Measurements from ENCODE around the gene SETBP1.

Gene SETBP1

GRCh38 chr18:44850001-44850400, 169.3 kb downstream of the SETBP1 start:
- H3K27ac ChIP-seq (ENCODE audit: low read depth, low read length) = no peak overlapping the region
- no peak overlapping the region for H3K18ac ChIP-seq (ENCODE audit: low read length)
- H2AK5ac ChIP-seq (ENCODE audit: low read length) = no peak overlapping the region
- H2BK5ac ChIP-seq (ENCODE audit: low read length) = no peak overlapping the region
- no peak overlapping the region for H3K4me3 ChIP-seq (ENCODE audit: low read length)
- no peak for DNase-seq
- H3K79me2 ChIP-seq (ENCODE audit: control insufficient read depth, insufficient read depth, low read length) = no peaks in the 10 kb centered on the region
- no peak overlapping the region for H3K56ac ChIP-seq (ENCODE audit: low read length)
- H3K4ac ChIP-seq (ENCODE audit: low read depth, low read length) = no peak overlapping the region
- no peak overlapping the region for H3K23ac ChIP-seq (ENCODE audit: low read length)
- H2BK120ac ChIP-seq (ENCODE audit: low read depth, low read length) = no peak overlapping the region
- no peak overlapping the region for H2BK15ac ChIP-seq (replicated peaks; ENCODE audit: low read depth)
- no peak overlapping the region for H4K8ac ChIP-seq (ENCODE audit: low read depth, low read length)
- no peaks in the 10 kb centered on the region for H3K4me1 ChIP-seq (ENCODE audit: control insufficient read depth, low read depth, low read length)
- no CpG with 5 or more reads among the region's 2 CpGs for whole genome bisulfite sequencing (ENCODE audit: extremely low coverage, insufficient coverage, low lambda C conversion rate)
- H3K79me1 ChIP-seq (ENCODE audit: low read length) = no peaks in the 10 kb centered on the region
- H3K9ac ChIP-seq (ENCODE audit: low read length) = no peak overlapping the region
- no peak overlapping the region for H3K4me2 ChIP-seq (ENCODE audit: low read length)
- H3K36me3 ChIP-seq (ENCODE audit: control insufficient read depth, insufficient read depth, low read length) = no peaks in the 10 kb centered on the region
- H3K27me3 ChIP-seq (ENCODE audit: insufficient read depth, low read length, poor library complexity) = no peaks in the 10 kb centered on the region
- H4K5ac ChIP-seq (ENCODE audit: low read length) = no peak overlapping the region

- Histone ChIP-seq H3K4me2 (ENCODE audit: low read length) (no peak overlapping the region), H3K4me1 (ENCODE audit: control insufficient read depth, low read depth, low read length) (no peaks in the 10 kb centered on the region), H3K9ac (ENCODE audit: low read length) (no peak overlapping the region), H3K27me3 (ENCODE audit: insufficient read depth, low read length, poor library complexity) (no peaks in the 10 kb centered on the region), H4K8ac (ENCODE audit: low read depth, low read length) (no peak overlapping the region), H3K56ac (ENCODE audit: low read length) (no peak overlapping the region), H3K27ac (ENCODE audit: low read depth, low read length) (no peak overlapping the region), H3K4ac (ENCODE audit: low read depth, low read length) (no peak overlapping the region), H4K5ac (ENCODE audit: low read length) (no peak overlapping the region), H2AK5ac (ENCODE audit: low read length) (no peak overlapping the region), H3K4me3 (ENCODE audit: low read length) (no peak overlapping the region), H2BK5ac (ENCODE audit: low read length) (no peak overlapping the region), H3K23ac (ENCODE audit: low read length) (no peak overlapping the region), H2BK15ac (replicated peaks; ENCODE audit: low read depth) (no peak overlapping the region), H3K18ac (ENCODE audit: low read length) (no peak overlapping the region), H3K79me1 (ENCODE audit: low read length) (no peaks in the 10 kb centered on the region), H2BK120ac (ENCODE audit: low read depth, low read length) (no peak overlapping the region), H3K36me3 (ENCODE audit: control insufficient read depth, insufficient read depth, low read length) (no peaks in the 10 kb centered on the region), H3K79me2 (ENCODE audit: control insufficient read depth, insufficient read depth, low read length) (no peaks in the 10 kb centered on the region)
- WGBS (ENCODE audit: extremely low coverage, insufficient coverage, low lambda C conversion rate) = no CpG with 5 or more reads among the region's 13 CpGs
- DNase-seq = no peak
These were observed 171.4 kb downstream of the SETBP1 start for GRCh38 chr18:44851856-44852621.

- H3K4me1 ChIP-seq (ENCODE audit: control insufficient read depth, low read depth, low read length) = no peaks in the 10 kb centered on the region
- H3K56ac ChIP-seq (ENCODE audit: low read length) = no peak overlapping the region
- H3K9ac ChIP-seq (ENCODE audit: low read length) = no peak overlapping the region
- no peak overlapping the region for H3K4me3 ChIP-seq (ENCODE audit: low read length)
- no peak overlapping the region for H4K5ac ChIP-seq (ENCODE audit: low read length)
- no peak overlapping the region for H3K18ac ChIP-seq (ENCODE audit: low read length)
- DNase-seq = no peak
- H2BK120ac ChIP-seq (ENCODE audit: low read depth, low read length) = no peak overlapping the region
- H3K27me3 ChIP-seq (ENCODE audit: insufficient read depth, low read length, poor library complexity) = no peaks in the 10 kb centered on the region
- H3K23ac ChIP-seq (ENCODE audit: low read length) = no peak overlapping the region
- no peaks in the 10 kb centered on the region for H3K36me3 ChIP-seq (ENCODE audit: control insufficient read depth, insufficient read depth, low read length)
- no peak overlapping the region for H3K4me2 ChIP-seq (ENCODE audit: low read length)
- H3K4ac ChIP-seq (ENCODE audit: low read depth, low read length) = no peak overlapping the region
- H2BK15ac ChIP-seq (replicated peaks; ENCODE audit: low read depth) = no peak overlapping the region
- no peak overlapping the region for H2BK5ac ChIP-seq (ENCODE audit: low read length)
- H3K79me2 ChIP-seq (ENCODE audit: control insufficient read depth, insufficient read depth, low read length) = no peaks in the 10 kb centered on the region
- H2AK5ac ChIP-seq (ENCODE audit: low read length) = no peak overlapping the region
- no peak overlapping the region for H4K8ac ChIP-seq (ENCODE audit: low read depth, low read length)
- no peaks in the 10 kb centered on the region for H3K79me1 ChIP-seq (ENCODE audit: low read length)
- no peak overlapping the region for H3K27ac ChIP-seq (ENCODE audit: low read depth, low read length)
These were observed 172.1 kb downstream of the SETBP1 start for GRCh38 chr18:44852818-44853217.

- no peaks in the 10 kb centered on the region for H3K79me1 ChIP-seq (ENCODE audit: low read length)
- H3K27me3 ChIP-seq (ENCODE audit: insufficient read depth, low read length, poor library complexity) = no peaks in the 10 kb centered on the region
- H4K8ac ChIP-seq (ENCODE audit: low read depth, low read length) = no peak overlapping the region
- H3K4me3 ChIP-seq (ENCODE audit: low read length) = no peak overlapping the region
- no peaks in the 10 kb centered on the region for H3K4me1 ChIP-seq (ENCODE audit: control insufficient read depth, low read depth, low read length)
- no peak overlapping the region for H3K56ac ChIP-seq (ENCODE audit: low read length)
- H2BK15ac ChIP-seq (replicated peaks; ENCODE audit: low read depth) = no peak overlapping the region
- H2BK120ac ChIP-seq (ENCODE audit: low read depth, low read length) = no peak overlapping the region
- H3K4ac ChIP-seq (ENCODE audit: low read depth, low read length) = no peak overlapping the region
- no peak overlapping the region for H3K4me2 ChIP-seq (ENCODE audit: low read length)
- no peaks in the 10 kb centered on the region for H3K79me2 ChIP-seq (ENCODE audit: control insufficient read depth, insufficient read depth, low read length)
- H3K23ac ChIP-seq (ENCODE audit: low read length) = no peak overlapping the region
- H3K18ac ChIP-seq (ENCODE audit: low read length) = no peak overlapping the region
- no peak overlapping the region for H3K9ac ChIP-seq (ENCODE audit: low read length)
- H2AK5ac ChIP-seq (ENCODE audit: low read length) = no peak overlapping the region
- H3K36me3 ChIP-seq (ENCODE audit: control insufficient read depth, insufficient read depth, low read length) = no peaks in the 10 kb centered on the region
- WGBS (ENCODE audit: extremely low coverage, insufficient coverage, low lambda C conversion rate) = no CpG with 5 or more reads among the region's 2 CpGs
- H4K5ac ChIP-seq (ENCODE audit: low read length) = no peak overlapping the region
- no peak overlapping the region for H2BK5ac ChIP-seq (ENCODE audit: low read length)
- no peak overlapping the region for H3K27ac ChIP-seq (ENCODE audit: low read depth, low read length)
- no peak for DNase-seq
These were observed 172.7 kb downstream of the SETBP1 start for GRCh38 chr18:44853430-44853829.

- Histone ChIP-seq H3K27ac (ENCODE audit: low read depth, low read length) (no peak overlapping the region), H2BK120ac (ENCODE audit: low read depth, low read length) (no peak overlapping the region), H4K5ac (ENCODE audit: low read length) (no peak overlapping the region), H3K27me3 (ENCODE audit: insufficient read depth, low read length, poor library complexity) (no peaks in the 10 kb centered on the region), H4K8ac (ENCODE audit: low read depth, low read length) (no peak overlapping the region), H3K4me1 (ENCODE audit: control insufficient read depth, low read depth, low read length) (no peaks in the 10 kb centered on the region), H3K79me2 (ENCODE audit: control insufficient read depth, insufficient read depth, low read length) (no peaks in the 10 kb centered on the region), H3K4ac (ENCODE audit: low read depth, low read length) (no peak overlapping the region), H3K56ac (ENCODE audit: low read length) (no peak overlapping the region), H2BK5ac (ENCODE audit: low read length) (no peak overlapping the region), H3K4me2 (ENCODE audit: low read length) (no peak overlapping the region), H3K23ac (ENCODE audit: low read length) (no peak overlapping the region), H3K18ac (ENCODE audit: low read length) (no peak overlapping the region), H3K36me3 (ENCODE audit: control insufficient read depth, insufficient read depth, low read length) (no peaks in the 10 kb centered on the region), H3K9ac (ENCODE audit: low read length) (no peak overlapping the region), H3K79me1 (ENCODE audit: low read length) (no peaks in the 10 kb centered on the region), H2AK5ac (ENCODE audit: low read length) (no peak overlapping the region), H2BK15ac (replicated peaks; ENCODE audit: low read depth) (no peak overlapping the region), H3K4me3 (ENCODE audit: low read length) (no peak overlapping the region)
- WGBS (ENCODE audit: extremely low coverage, insufficient coverage, low lambda C conversion rate) = no CpG with 5 or more reads among the region's 6 CpGs
- no peak for DNase-seq
These were observed 175.0 kb downstream of the SETBP1 start for GRCh38 chr18:44855681-44856080.

GRCh38 chr18:44856157-44856556, 175.5 kb downstream of the SETBP1 start:
- Histone ChIP-seq H4K8ac (ENCODE audit: low read depth, low read length) (no peak overlapping the region), H3K4me1 (ENCODE audit: control insufficient read depth, low read depth, low read length) (no peaks in the 10 kb centered on the region), H2BK5ac (ENCODE audit: low read length) (no peak overlapping the region), H3K4me2 (ENCODE audit: low read length) (no peak overlapping the region), H3K36me3 (ENCODE audit: control insufficient read depth, insufficient read depth, low read length) (no peaks in the 10 kb centered on the region), H3K23ac (ENCODE audit: low read length) (no peak overlapping the region), H3K79me1 (ENCODE audit: low read length) (no peaks in the 10 kb centered on the region), H3K56ac (ENCODE audit: low read length) (no peak overlapping the region), H3K79me2 (ENCODE audit: control insufficient read depth, insufficient read depth, low read length) (no peaks in the 10 kb centered on the region), H3K27me3 (ENCODE audit: insufficient read depth, low read length, poor library complexity) (no peaks in the 10 kb centered on the region), H3K4me3 (ENCODE audit: low read length) (no peak overlapping the region), H2BK120ac (ENCODE audit: low read depth, low read length) (no peak overlapping the region), H3K9ac (ENCODE audit: low read length) (no peak overlapping the region), H3K27ac (ENCODE audit: low read depth, low read length) (no peak overlapping the region), H3K4ac (ENCODE audit: low read depth, low read length) (no peak overlapping the region), H2AK5ac (ENCODE audit: low read length) (no peak overlapping the region), H3K18ac (ENCODE audit: low read length) (no peak overlapping the region), H4K5ac (ENCODE audit: low read length) (no peak overlapping the region), H2BK15ac (replicated peaks; ENCODE audit: low read depth) (no peak overlapping the region)
- no CpG with 5 or more reads among the region's 1 CpG for WGBS (ENCODE audit: extremely low coverage, insufficient coverage, low lambda C conversion rate)
- no peak for DNase-seq

Data from mesendoderm (in vitro differentiated cells).